ENCODE measurements around the gene CFAP20. TPM values are rescaled to one million over a fixed set of nuclear protein-coding genes. Genes with fewer than 3 reads are reported as not detected.
"Not testable (repeated sequence)": the region's sequence is repeated elsewhere in the genome, so short reads cannot be mapped to it uniquely, and the experiment has no call there.

CFAP20 gene
- total RNA-seq, 3 donors from 2014 or later = 18.8 to 24.0 (median 23.3) TPM

GRCh38 chr16:58085171-58085570 lies 44.0 kb downstream of the CFAP20 start:
- Histone ChIP-seq H3K36me3 (ENCODE audit: low read depth) (no peaks in the 10 kb centered on the region), H3K4me3 (no peak overlapping the region), H3K9me3 (no peaks in the 10 kb centered on the region), H3K4me1 (ENCODE audit: low read depth) (no peaks in the 10 kb centered on the region)
- TF ChIP-seq CTCF (IDR thresholded peaks at IDR 0.05) = no peak
- DNase-seq = no peak
- ATAC-seq = no peak
- intact Hi-C loops (cut with DNase I, micrococcal nuclease) = no loop called here

- intact Hi-C loops (cut with DNase I, micrococcal nuclease) = no loop called here
- no peaks in the 10 kb centered on the region for H3K9me3 ChIP-seq
- ATAC-seq = no peak
- no peak overlapping the region for H3K4me3 ChIP-seq
- H3K36me3 ChIP-seq (ENCODE audit: low read depth) = no peaks in the 10 kb centered on the region
- no peak for DNase-seq
- H3K4me1 ChIP-seq (ENCODE audit: low read depth) = no peaks in the 10 kb centered on the region
- TF ChIP-seq CTCF (IDR thresholded peaks at IDR 0.05) = no peak
These were observed 44.5 kb downstream of the CFAP20 start for GRCh38 chr16:58084635-58085034.

DNA sequence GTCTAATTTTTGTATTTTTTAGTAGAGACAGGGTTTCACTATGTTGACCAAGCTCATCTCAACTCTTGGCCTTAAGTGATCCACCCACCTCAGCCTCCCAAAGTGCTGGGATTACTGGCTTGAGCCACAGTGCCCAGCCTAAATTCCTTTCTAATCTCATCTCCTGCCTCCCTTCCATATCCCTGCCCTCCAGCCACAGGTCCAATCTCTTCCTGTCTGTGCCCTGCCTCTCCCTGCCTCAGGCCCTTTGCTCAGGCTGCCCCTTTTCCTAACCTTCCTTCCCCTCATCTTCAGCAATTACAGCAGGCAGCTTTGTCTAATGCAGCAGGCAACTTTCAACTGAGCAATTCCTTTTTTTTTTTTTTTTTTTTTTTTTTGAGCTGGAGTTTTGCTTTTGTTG lies 46.8 kb downstream of the CFAP20 start:
- no peak for TF ChIP-seq CTCF (IDR thresholded peaks at IDR 0.05)
- Histone ChIP-seq H3K4me1 (ENCODE audit: low read depth) (no peaks in the 10 kb centered on the region), H3K9me3 (no peaks in the 10 kb centered on the region), H3K4me3 (no peak overlapping the region), H3K36me3 (ENCODE audit: low read depth) (no peaks in the 10 kb centered on the region)
- ATAC-seq = no peak
- DNase-seq = no peak
- intact Hi-C loops (cut with DNase I, micrococcal nuclease) = no loop called here

DNA sequence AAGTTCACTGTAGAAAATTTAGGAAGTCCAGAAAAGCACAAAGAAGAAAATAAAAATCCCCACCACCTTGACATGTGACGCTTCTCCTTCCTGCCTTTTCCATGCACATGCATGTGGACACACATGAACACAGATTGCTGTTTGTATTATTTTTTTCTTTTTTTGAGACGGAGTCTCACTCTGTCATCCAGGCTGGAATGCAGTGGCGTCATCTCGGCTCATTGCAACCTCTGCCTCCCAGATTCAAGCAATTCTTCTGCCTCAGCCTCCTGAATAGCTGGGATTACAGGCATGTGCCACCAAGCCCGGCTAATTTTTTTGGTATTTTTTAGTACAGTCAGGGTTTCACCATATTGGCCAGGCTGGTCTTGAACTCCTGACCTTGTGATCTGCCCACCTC lies 48.5 kb downstream of the CFAP20 start:
- ATAC-seq; H3K36me3 ChIP-seq (ENCODE audit: low read depth); H3K4me3 ChIP-seq; DNase-seq; intact Hi-C loops (cut with DNase I, micrococcal nuclease); H3K9me3 ChIP-seq; H3K4me1 ChIP-seq (ENCODE audit: low read depth): not testable (repeated sequence)

GRCh38 chr16:58077796-58078195 lies 51.4 kb downstream of the CFAP20 start:
- Histone ChIP-seq H3K4me1 (ENCODE audit: low read depth) (no peaks in the 10 kb centered on the region), H3K9me3 (peaks cover 6% of the 10 kb centered on the region), H3K36me3 (ENCODE audit: low read depth) (no peaks in the 10 kb centered on the region), H3K4me3 (no peak overlapping the region)
- intact Hi-C loops (cut with DNase I, micrococcal nuclease) = no loop called here
- ATAC-seq (no peak), DNase-seq (no peak)
- no peak for TF ChIP-seq CTCF (IDR thresholded peaks at IDR 0.05)

DNA sequence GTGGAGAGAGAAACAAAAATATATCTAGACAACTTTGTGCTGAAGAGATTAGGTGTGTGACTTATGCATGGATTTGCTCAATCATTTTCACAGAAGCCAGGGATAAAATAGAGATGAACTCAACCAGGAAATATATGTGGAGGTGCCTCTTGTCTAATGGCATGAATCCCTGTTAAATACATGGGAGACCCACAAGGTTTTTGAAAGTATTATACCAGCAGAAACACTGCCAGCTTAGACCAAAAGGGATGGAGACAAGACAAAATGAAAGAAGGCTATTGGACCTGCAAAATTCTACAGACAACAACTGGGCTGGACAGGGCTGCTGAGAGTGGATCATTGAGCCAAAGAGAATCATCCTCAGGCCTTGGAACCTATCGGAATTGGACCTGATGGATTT lies 52.7 kb downstream of the CFAP20 start:
- ATAC-seq = no peak
- no peaks in the 10 kb centered on the region for H3K36me3 ChIP-seq (ENCODE audit: low read depth)
- no peak for TF ChIP-seq CTCF (IDR thresholded peaks at IDR 0.05)
- H3K4me1 ChIP-seq (ENCODE audit: low read depth) = no peaks in the 10 kb centered on the region
- H3K4me3 ChIP-seq = no peak overlapping the region
- intact Hi-C loops (cut with DNase I, micrococcal nuclease) = no loop called here
- peaks cover 6% of the 10 kb centered on the region for H3K9me3 ChIP-seq
- no peak for DNase-seq

All from mucosa of descending colon (tissue), 3 donors.